Prostate gland (tissue), 2 donors: Measurements from ENCODE around the gene SMYD3. TPM values are rescaled to one million over a fixed set of nuclear protein-coding genes. Genes with fewer than 3 reads are reported as not detected.

Experiments
- DNase-seq: peaks from one replicate; pipeline ENCODE4 v3.0.0-alpha.2; 2019; ENCODE audit warnings: low spot score
- H3K27ac ChIP-seq, 2 donors: fragments of 200-600 bp; sonication (generic); 2 replicates each; pipeline ENCODE4 v1.5.1; 2017 to 2019
- H3K27me3 ChIP-seq: fragments of 200-600 bp; sonication (generic); replicated peaks from 2 replicates; pipeline ENCODE4 v1.5.1; 2019; ENCODE audit not compliant: insufficient read depth
- H3K36me3 ChIP-seq, 2 donors: fragments of 200-600 bp; sonication (generic); 1 replicate in 1 of 2; 2 replicates in 1 of 2; pipeline versions ENCODE4 v1.5.1 to v1.8.1; 2017 to 2019
- H3K4me1 ChIP-seq: fragments of 200-600 bp; sonication (generic); replicated peaks from 2 replicates; pipeline ENCODE4 v1.5.1; 2019
- H3K4me3 ChIP-seq, 2 donors: fragments of 200-600 bp; sonication (generic); 2 replicates each; pipeline ENCODE4 v1.5.1; 2017 to 2019
- H3K9me3 ChIP-seq: fragments of 200-600 bp; sonication (generic); 2 replicates; pipeline ENCODE4 v1.5.1; 2017
- CTCF ChIP-seq, 4 experiments: fragments of 200-600 bp in 2 of 4; fragments of 450-650 bp in 2 of 4; sonication (generic) in 2 of 4; IDR thresholded peaks; 1 replicate in 3 of 4; 2 replicates in 1 of 4; pipeline ENCODE4 v1.5.1; 2016 to 2019; ENCODE audit warnings: antibody characterized with exemption in 4 of 4, mild to moderate bottlenecking in 2 of 4, moderate library complexity in 2 of 4
- POLR2A ChIP-seq: fragments of 450-650 bp; IDR thresholded peaks from one replicate; pipeline ENCODE4 v1.6.1; 2016; ENCODE audit warnings: antibody characterized with exemption, mild to moderate bottlenecking
- POLR2AphosphoS5 ChIP-seq: sonication (generic); formaldehyde crosslinking; IDR thresholded peaks from one replicate; pipeline ENCODE4 v1.6.1; 2017; ENCODE audit warnings: antibody characterized with exemption
- WGBS: methylation state at CpG from one replicate; pipeline ENCODE4 v1.1.5; 2018; 5-methylcytosine and 5-hydroxymethylcytosine counted together
- intact Hi-C: fragments of 100-400 bp; cut with DNase I; formaldehyde crosslinking; loops from one replicate; pipeline ENCODE4 v1.14.2; 2022
- total RNA-seq, 2 donors: library from RNA; depleted of rRNA; stranded (reverse); fragments of >200 nt; gene quantifications; one replicate each; pipeline ENCODE4 v1.1.0, GENCODE V29; 2016

SMYD3 gene
- total RNA-seq, 2 donors from 2014 or later, result 19.8 to 23.9 TPM

- H3K27me3 ChIP-seq, result no peaks in the 10 kb centered on the region
- no peak overlapping the region for H3K4me3 ChIP-seq
- no peaks in the 10 kb centered on the region for H3K4me1 ChIP-seq
- no peak for DNase-seq
- no peak for TF ChIP-seq CTCF (IDR thresholded peaks at IDR 0.05)
- no peak for TF ChIP-seq POLR2AphosphoS5
- no peak for TF ChIP-seq POLR2A
- intact Hi-C loops, result no loop called here
- H3K9me3 ChIP-seq, result no peaks in the 10 kb centered on the region
- H3K27ac ChIP-seq, result no peak overlapping the region
- H3K36me3 ChIP-seq, result no peaks in the 10 kb centered on the region
- 48% methylated on average over 2 of the region's 2 CpGs for WGBS
Observed at GRCh38 chr1:245840971-245841370, 666.1 kb downstream of the SMYD3 start.

DNA sequence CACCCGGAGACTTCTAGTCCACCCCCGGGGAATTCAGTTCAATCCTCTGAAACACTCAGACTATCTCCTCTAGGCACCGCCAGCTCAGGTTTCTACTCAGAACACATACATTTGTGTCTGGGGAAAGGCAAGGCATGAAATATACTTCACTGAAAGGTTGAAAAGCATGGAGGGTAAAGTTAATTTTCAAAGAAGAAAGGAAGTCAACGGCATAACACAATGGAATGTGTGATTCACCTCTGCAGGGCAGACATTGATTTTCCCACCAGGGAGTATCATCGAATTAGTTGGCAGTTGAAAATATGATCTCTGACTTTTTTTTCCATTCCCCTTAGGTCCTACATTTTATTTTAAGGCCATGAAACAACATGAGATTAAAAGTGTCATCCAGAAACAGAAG is 669.4 kb downstream of the SMYD3 start:
- Histone ChIP-seq H3K27me3 (no peaks in the 10 kb centered on the region), H3K4me3 (no peak overlapping the region), H3K9me3 (no peaks in the 10 kb centered on the region), H3K27ac (no peak overlapping the region), H3K36me3 (no peaks in the 10 kb centered on the region), H3K4me1 (no peaks in the 10 kb centered on the region)
- TF ChIP-seq POLR2AphosphoS5 (no peak), CTCF (IDR thresholded peaks at IDR 0.05) (no peak)
- intact Hi-C loops, result no loop called here
- 78% methylated on average over 5 of the region's 5 CpGs for WGBS
- DNase-seq, result no peak

- no peak for DNase-seq
- Histone ChIP-seq H3K9me3 (no peaks in the 10 kb centered on the region), H3K4me3 (no peak overlapping the region), H3K27me3 (no peaks in the 10 kb centered on the region), H3K27ac (no peak overlapping the region), H3K4me1 (no peaks in the 10 kb centered on the region), H3K36me3 (no peaks in the 10 kb centered on the region)
- TF ChIP-seq CTCF (IDR thresholded peaks at IDR 0.05) (no peak), POLR2A (no peak), POLR2AphosphoS5 (no peak)
- intact Hi-C loops, result no loop called here
- WGBS, result 96% methylated on average over 6 of the region's 6 CpGs
Observed at GRCh38 chr1:245835386-245835785, 671.7 kb downstream of the SMYD3 start.

- H3K36me3 ChIP-seq, result no peaks in the 10 kb centered on the region
- no peak overlapping the region for H3K27ac ChIP-seq
- intact Hi-C loops, result no loop called here
- no peaks in the 10 kb centered on the region for H3K4me1 ChIP-seq
- H3K4me3 ChIP-seq, result no peak overlapping the region
- TF ChIP-seq CTCF (IDR thresholded peaks at IDR 0.05) (no peak), POLR2A (no peak), POLR2AphosphoS5 (no peak)
- no peak for DNase-seq
- H3K9me3 ChIP-seq, result no peaks in the 10 kb centered on the region
- WGBS, result 98% methylated on average over 5 of the region's 5 CpGs
- no peaks in the 10 kb centered on the region for H3K27me3 ChIP-seq
Observed at GRCh38 chr1:245834002-245834401, 673.1 kb downstream of the SMYD3 start.

DNA sequence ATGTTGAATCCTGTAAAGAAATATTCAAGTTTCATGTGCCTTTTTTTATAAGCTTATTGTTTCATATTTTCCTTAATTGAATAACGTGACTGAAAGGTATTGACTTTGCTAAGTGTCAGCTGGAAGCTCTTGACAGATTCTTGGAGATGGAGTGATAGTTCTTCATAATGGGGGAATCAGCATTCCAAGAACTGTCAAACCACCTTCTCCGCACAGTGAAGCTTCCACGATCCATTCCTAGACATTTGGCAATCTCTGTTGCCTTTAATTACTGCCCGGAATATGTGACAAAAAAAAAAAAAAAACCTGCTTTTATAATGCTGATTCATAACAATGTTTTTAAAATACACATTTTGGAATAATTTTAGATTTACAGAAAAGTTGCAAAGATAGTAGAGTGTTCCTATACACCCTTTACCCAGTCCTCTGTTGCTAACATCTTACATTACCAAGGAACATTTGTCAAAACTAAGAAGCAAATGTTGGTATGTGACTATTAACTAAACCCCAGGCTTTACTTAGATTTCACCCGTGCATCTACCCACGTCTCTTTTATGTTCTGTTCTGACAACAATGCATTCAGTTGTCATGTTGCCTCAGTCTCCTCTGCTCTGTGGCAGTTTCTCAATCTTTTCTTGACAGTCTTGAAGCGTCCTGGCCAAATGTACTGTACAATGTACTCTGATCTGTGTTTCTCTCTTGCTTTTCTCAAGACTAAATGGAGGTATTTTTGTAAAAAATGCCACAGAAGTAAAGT is 674.1 kb downstream of the SMYD3 start:
- WGBS, result 91% methylated on average over 7 of the region's 7 CpGs
- no peaks in the 10 kb centered on the region for H3K9me3 ChIP-seq
- no peak overlapping the region for H3K27ac ChIP-seq
- no peaks in the 10 kb centered on the region for H3K36me3 ChIP-seq
- no peak overlapping the region for H3K4me3 ChIP-seq
- no peak for TF ChIP-seq POLR2A
- TF ChIP-seq CTCF (IDR thresholded peaks at IDR 0.05), result no peak
- TF ChIP-seq POLR2AphosphoS5, result no peak
- H3K27me3 ChIP-seq, result no peaks in the 10 kb centered on the region
- intact Hi-C loops, result no loop called here
- no peak for DNase-seq
- no peaks in the 10 kb centered on the region for H3K4me1 ChIP-seq
